Measurements from ENCODE around the gene NDUFV1.
"Not testable (repeated sequence)": the region's sequence is repeated elsewhere in the genome, so short reads cannot be mapped to it uniquely, and the experiment has no call there.

Gene NDUFV1

GRCh38 chr11:67606492-67607295 lies at the start of gene NDUFV1:
TSS of gene NDUFV1 (plus strand) at chr11:67606936. CDS start at chr11:67607005, 69 bp downstream.
- DNase-seq = peak; percentile 70 to 90

GRCh38 chr11:67558084-67558772 lies 48.5 kb upstream of the NDUFV1 start:
- no peak for DNase-seq

GRCh38 chr11:67561971-67562619 lies 44.6 kb upstream of the NDUFV1 start:
- DNase-seq = no peak

GRCh38 chr11:67562963-67563704 lies 43.6 kb upstream of the NDUFV1 start:
- DNase-seq = no peak

- DNase-seq = not testable (repeated sequence)
Measured at GRCh38 chr11:67563705-67564114, 43.0 kb upstream of the NDUFV1 start.

- DNase-seq = no peak
Measured at GRCh38 chr11:67564230-67564629, 42.5 kb upstream of the NDUFV1 start.

GRCh38 chr11:67571443-67571842 lies 35.3 kb upstream of the NDUFV1 start:
- DNase-seq = no peak

- DNase-seq = no peak
Measured at GRCh38 chr11:67572305-67572704, 34.4 kb upstream of the NDUFV1 start.

- DNase-seq = peak in 1 of 2 donors; percentile 19
Measured at GRCh38 chr11:67572747-67573419, 33.9 kb upstream of the NDUFV1 start.

GRCh38 chr11:67574938-67575337 lies 31.8 kb upstream of the NDUFV1 start:
- no peak for DNase-seq

- DNase-seq = no peak
Measured at GRCh38 chr11:67576735-67577475, 29.8 kb upstream of the NDUFV1 start.

GRCh38 chr11:67577951-67578350 lies 28.8 kb upstream of the NDUFV1 start:
- no peak for DNase-seq

GRCh38 chr11:67581469-67581868 lies 25.3 kb upstream of the NDUFV1 start:
- DNase-seq = no peak

GRCh38 chr11:67582011-67582410 lies 24.7 kb upstream of the NDUFV1 start:
- DNase-seq = no peak

GRCh38 chr11:67583247-67584204 lies 23.2 kb upstream of the NDUFV1 start, which contains the start of gene GSTP1:
TSS of gene GSTP1 (plus strand) at chr11:67583812. CDS start at chr11:67583844, 32 bp downstream.
- DNase-seq = peak; percentile 60 to 77

- peak; percentile 35 to 59 for DNase-seq
Measured at GRCh38 chr11:67584205-67584880, 22.4 kb upstream of the NDUFV1 start.

GRCh38 chr11:67584881-67585873 lies 21.6 kb upstream of the NDUFV1 start:
- DNase-seq = no peak

GRCh38 chr11:67585911-67586310 lies 20.8 kb upstream of the NDUFV1 start:
- DNase-seq = no peak

All from bone marrow (tissue), 2 donors.